Loucy (cell line): Measurements from ENCODE around the gene SLC22A23.

Source experiments
- EZH2phosphoT487 ChIP-seq: fragments of 200-600 bp; IDR thresholded peaks from 2 replicates; pipeline ENCODE4 v1.6.1; 2018; ENCODE audit warnings: antibody characterized with exemption, mild to moderate bottlenecking, moderate library complexity, borderline replicate concordance
- TF ChIP-seq, protein P1 (sequence below): fragments of 200-600 bp; sonication (generic); conservative IDR thresholded peaks from 2 replicates; pipeline ENCODE4 v1.5.1; 2014; ENCODE audit warnings: mild to moderate bottlenecking, antibody characterized with exemption, low read length

- TF ChIP-seq, protein P1, sequence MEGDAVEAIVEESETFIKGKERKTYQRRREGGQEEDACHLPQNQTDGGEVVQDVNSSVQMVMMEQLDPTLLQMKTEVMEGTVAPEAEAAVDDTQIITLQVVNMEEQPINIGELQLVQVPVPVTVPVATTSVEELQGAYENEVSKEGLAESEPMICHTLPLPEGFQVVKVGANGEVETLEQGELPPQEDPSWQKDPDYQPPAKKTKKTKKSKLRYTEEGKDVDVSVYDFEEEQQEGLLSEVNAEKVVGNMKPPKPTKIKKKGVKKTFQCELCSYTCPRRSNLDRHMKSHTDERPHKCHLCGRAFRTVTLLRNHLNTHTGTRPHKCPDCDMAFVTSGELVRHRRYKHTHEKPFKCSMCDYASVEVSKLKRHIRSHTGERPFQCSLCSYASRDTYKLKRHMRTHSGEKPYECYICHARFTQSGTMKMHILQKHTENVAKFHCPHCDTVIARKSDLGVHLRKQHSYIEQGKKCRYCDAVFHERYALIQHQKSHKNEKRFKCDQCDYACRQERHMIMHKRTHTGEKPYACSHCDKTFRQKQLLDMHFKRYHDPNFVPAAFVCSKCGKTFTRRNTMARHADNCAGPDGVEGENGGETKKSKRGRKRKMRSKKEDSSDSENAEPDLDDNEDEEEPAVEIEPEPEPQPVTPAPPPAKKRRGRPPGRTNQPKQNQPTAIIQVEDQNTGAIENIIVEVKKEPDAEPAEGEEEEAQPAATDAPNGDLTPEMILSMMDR = no peak
- TF ChIP-seq EZH2phosphoT487 = no peak
These were observed 174.2 kb downstream of the SLC22A23 start for GRCh38 chr6:3282476-3283236.
